ENCODE measurements around the gene MBTPS1. TPM values are rescaled to one million over a fixed set of nuclear protein-coding genes. Genes with fewer than 3 reads are reported as not detected.

MBTPS1 gene
- total and polyA plus RNA-seq, 2 experiments from 2014 or later: 18.1 to 49.3 TPM

DNA sequence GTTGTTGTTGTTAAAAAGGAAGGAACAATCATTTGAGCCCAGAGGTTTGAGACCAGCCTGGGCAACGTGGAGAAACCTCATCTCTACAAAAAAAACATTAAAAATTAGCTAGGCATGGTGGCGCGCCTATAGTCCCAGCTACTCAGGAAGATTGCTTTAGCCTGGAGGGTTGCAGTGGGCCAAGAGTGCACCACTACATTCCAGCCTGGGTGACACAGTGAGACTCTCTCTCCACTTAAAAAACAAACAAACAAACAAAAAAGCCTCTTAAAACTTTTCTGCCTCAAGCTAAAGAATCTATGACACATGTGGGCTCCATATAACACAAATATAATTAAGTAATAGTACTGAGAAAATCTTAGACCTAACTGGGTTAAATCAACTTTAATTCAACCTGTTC, 12.5 kb downstream of the MBTPS1 start:
- H4K20me1 ChIP-seq (replicated peaks; ENCODE audit: insufficient read depth): peaks cover 8% of the 10 kb centered on the region; the same call in 1 of the 2 replicates
- peaks cover 2% of the 10 kb centered on the region; the same call in 1 of the 3 replicates for H3K4me1 Mint-ChIP-seq

DNA sequence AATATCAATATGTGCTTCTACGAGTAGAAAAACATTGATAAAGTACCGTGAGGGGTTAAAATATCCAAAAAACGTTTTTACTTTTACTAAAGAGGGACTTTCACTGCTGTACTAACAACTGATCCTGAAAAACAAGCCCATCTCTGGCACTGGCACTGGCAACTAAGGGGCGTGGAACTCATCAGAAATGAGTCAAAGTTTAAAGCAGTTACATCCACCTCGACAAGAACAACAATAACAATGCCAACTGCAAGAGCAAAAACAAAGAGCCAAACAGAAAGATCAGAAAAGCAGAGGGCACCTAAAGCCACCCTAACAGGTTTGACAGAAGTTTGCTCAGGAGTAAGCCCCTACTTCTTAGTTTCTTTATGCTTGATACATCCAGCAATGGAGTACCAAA, 13.1 kb downstream of the MBTPS1 start:
- H3K27ac Mint-ChIP-seq: no peak overlapping the region
- no peaks in the 10 kb centered on the region for H3K9me3 Mint-ChIP-seq

More for the DNA sequence above, 12.5 kb downstream of the MBTPS1 start:
- DNase-seq (ENCODE audit: low spot score) (no peak), ATAC-seq (no peak)
- H3K79me2 ChIP-seq (replicated peaks; ENCODE audit: insufficient read depth): peaks cover 89% of the 10 kb centered on the region
- H3K27ac Mint-ChIP-seq: no peak overlapping the region
- no peak overlapping the region for H3K4me3 ChIP-seq
- no peaks in the 10 kb centered on the region for H3K27me3 ChIP-seq (ENCODE audit: insufficient read depth)
- H3K4me1 ChIP-seq (ENCODE audit: insufficient read depth): no peaks in the 10 kb centered on the region
- H3K4me3 Mint-ChIP-seq: no peak overlapping the region
- H3K36me3 ChIP-seq (ENCODE audit: insufficient read depth): peaks cover 3% of the 10 kb centered on the region; the same call in 1 of the 2 replicates
- no peak overlapping the region for H3K4me2 ChIP-seq
- H3K27ac ChIP-seq (ENCODE audit: low read depth): no peak overlapping the region
- peaks cover 1% of the 10 kb centered on the region for H3K27me3 Mint-ChIP-seq (ENCODE audit: insufficient read depth, low read depth, poor library complexity)
- H3K36me3 Mint-ChIP-seq (ENCODE audit: low read depth): peaks cover 6% of the 10 kb centered on the region; the same call in 1 of the 3 replicates
- H3K9me3 Mint-ChIP-seq: no peaks in the 10 kb centered on the region
- H2AFZ ChIP-seq: no peak overlapping the region
- no peaks in the 10 kb centered on the region for H3F3A ChIP-seq (replicated peaks; ENCODE audit: low read depth)
- TF ChIP-seq, protein P1, sequence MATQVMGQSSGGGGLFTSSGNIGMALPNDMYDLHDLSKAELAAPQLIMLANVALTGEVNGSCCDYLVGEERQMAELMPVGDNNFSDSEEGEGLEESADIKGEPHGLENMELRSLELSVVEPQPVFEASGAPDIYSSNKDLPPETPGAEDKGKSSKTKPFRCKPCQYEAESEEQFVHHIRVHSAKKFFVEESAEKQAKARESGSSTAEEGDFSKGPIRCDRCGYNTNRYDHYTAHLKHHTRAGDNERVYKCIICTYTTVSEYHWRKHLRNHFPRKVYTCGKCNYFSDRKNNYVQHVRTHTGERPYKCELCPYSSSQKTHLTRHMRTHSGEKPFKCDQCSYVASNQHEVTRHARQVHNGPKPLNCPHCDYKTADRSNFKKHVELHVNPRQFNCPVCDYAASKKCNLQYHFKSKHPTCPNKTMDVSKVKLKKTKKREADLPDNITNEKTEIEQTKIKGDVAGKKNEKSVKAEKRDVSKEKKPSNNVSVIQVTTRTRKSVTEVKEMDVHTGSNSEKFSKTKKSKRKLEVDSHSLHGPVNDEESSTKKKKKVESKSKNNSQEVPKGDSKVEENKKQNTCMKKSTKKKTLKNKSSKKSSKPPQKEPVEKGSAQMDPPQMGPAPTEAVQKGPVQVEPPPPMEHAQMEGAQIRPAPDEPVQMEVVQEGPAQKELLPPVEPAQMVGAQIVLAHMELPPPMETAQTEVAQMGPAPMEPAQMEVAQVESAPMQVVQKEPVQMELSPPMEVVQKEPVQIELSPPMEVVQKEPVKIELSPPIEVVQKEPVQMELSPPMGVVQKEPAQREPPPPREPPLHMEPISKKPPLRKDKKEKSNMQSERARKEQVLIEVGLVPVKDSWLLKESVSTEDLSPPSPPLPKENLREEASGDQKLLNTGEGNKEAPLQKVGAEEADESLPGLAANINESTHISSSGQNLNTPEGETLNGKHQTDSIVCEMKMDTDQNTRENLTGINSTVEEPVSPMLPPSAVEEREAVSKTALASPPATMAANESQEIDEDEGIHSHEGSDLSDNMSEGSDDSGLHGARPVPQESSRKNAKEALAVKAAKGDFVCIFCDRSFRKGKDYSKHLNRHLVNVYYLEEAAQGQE (IDR thresholded peaks at IDR 0.05; ENCODE audit: unreplicated experiment): no peak
- no peak for TF ChIP-seq STAT1 (IDR thresholded peaks at IDR 0.05; ENCODE audit: unreplicated experiment)
- no peaks in the 10 kb centered on the region for H3K9me2 ChIP-seq (ENCODE audit: insufficient read depth)

More for the DNA sequence above, 13.1 kb downstream of the MBTPS1 start:
- H3K4me1 ChIP-seq (ENCODE audit: insufficient read depth): no peaks in the 10 kb centered on the region
- H2AFZ ChIP-seq: no peak overlapping the region
- no peaks in the 10 kb centered on the region for H3F3A ChIP-seq (replicated peaks; ENCODE audit: low read depth)
- H3K27ac ChIP-seq (ENCODE audit: low read depth): no peak overlapping the region
- peaks cover 5% of the 10 kb centered on the region; the same call in 1 of the 2 replicates for H4K20me1 ChIP-seq (replicated peaks; ENCODE audit: insufficient read depth)
- Mint-ChIP-seq H3K27me3 (ENCODE audit: insufficient read depth, low read depth, poor library complexity) (peaks cover 1% of the 10 kb centered on the region), H3K4me1 (peaks cover 2% of the 10 kb centered on the region; the same call in 1 of the 3 replicates), H3K4me3 (no peak overlapping the region), H3K36me3 (ENCODE audit: low read depth) (peaks cover 11% of the 10 kb centered on the region)
- no peaks in the 10 kb centered on the region for H3K9me2 ChIP-seq (ENCODE audit: insufficient read depth)
- H3K36me3 ChIP-seq (ENCODE audit: insufficient read depth): peaks cover 3% of the 10 kb centered on the region; the same call in 1 of the 2 replicates
- no peak overlapping the region for H3K4me3 ChIP-seq
- H3K27me3 ChIP-seq (ENCODE audit: insufficient read depth): no peaks in the 10 kb centered on the region
- ATAC-seq (no peak), DNase-seq (ENCODE audit: low spot score) (no peak)
- no peak overlapping the region for H3K4me2 ChIP-seq
- no peak for TF ChIP-seq EZH2phosphoT487 (IDR thresholded peaks at IDR 0.05; ENCODE audit: unreplicated experiment)
- no peak for TF ChIP-seq CTCF (conservative IDR thresholded peaks at IDR 0.05; ENCODE audit: low read depth in 2 of 2)
- H3K79me2 ChIP-seq (replicated peaks; ENCODE audit: insufficient read depth): peaks cover 83% of the 10 kb centered on the region

Data from GM23338 (cell line).